Central memory CD8-positive, alpha-beta T cell (primary cell): ENCODE measurements around the gene SV2B.

ENCODE experiments used
- ATAC-seq: fragments of 150-1000 bp; cut with Tn5 transposase; replicated peaks from 2 replicates; pipeline ENCODE4 v1.10.0; 2022; ENCODE audit warnings: mild to moderate bottlenecking, moderate FRiP score, moderate number of reproducible peaks; ENCODE audit not compliant: poor library complexity, severe bottlenecking; ENCODE audit errors: extremely low read depth
- DNase-seq, 2 donors: peaks; one replicate each; pipeline ENCODE4 v3.0.0; 2021; ENCODE audit warnings: low spot score in 2 of 2
- H3K27ac Mint-ChIP-seq: one replicate; pipeline ENCODE4 v1.8.0; 2022; ENCODE audit warnings: low read depth, mild to moderate bottlenecking, moderate library complexity, mixed read lengths
- H3K27me3 Mint-ChIP-seq: one replicate; pipeline ENCODE4 v1.8.0; 2022; ENCODE audit warnings: mixed read lengths
- H3K36me3 Mint-ChIP-seq: one replicate; pipeline ENCODE4 v1.8.0; 2022; ENCODE audit warnings: mild to moderate bottlenecking, moderate library complexity, mixed read lengths; ENCODE audit not compliant: insufficient read depth
- H3K4me1 Mint-ChIP-seq: one replicate; pipeline ENCODE4 v1.8.0; 2022; ENCODE audit warnings: mixed read lengths
- H3K4me3 Mint-ChIP-seq: one replicate; pipeline ENCODE4 v1.8.0; 2022; ENCODE audit warnings: mild to moderate bottlenecking, moderate library complexity, mixed read lengths
- H3K9me3 Mint-ChIP-seq: one replicate; pipeline ENCODE4 v1.8.0; 2022; ENCODE audit warnings: mixed read lengths

SV2B gene

DNA sequence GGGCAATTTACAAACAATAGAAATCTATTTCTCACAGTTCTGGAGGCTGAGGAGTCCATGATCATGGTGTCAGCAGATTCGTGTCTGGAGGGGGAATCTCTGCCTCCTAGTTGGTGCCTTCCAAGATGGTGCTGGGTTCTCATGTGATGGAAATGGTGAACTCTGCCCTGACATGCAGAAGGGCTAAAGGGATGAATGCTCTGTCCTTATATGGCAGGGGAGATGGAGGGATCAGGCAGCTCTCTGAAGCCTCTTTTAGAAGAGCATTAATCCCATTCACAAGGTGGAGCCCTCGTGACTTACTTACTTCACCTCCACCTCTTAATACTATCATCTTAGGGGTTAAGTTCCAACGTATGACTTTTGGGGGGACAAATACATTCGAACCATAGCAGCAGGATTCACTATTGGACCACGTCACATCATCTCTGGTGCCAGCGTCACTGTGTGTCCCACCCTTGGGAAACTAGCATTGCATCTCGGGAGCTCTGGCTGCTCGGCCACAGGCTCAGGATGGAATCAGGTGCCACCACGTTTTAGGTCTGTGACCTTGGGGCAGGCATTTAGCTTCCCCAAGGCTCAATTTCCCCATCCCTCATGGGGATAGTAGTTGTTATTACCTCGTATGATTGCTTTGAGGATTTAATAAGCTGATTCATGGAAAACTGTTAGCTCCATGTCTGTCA is 53.0 kb downstream of the SV2B start:
- no peaks in the 10 kb centered on the region for H3K4me1 Mint-ChIP-seq
- no peak overlapping the region for H3K4me3 Mint-ChIP-seq
- ATAC-seq (no peak), DNase-seq (no peak)
- peaks cover 84% of the 10 kb centered on the region for H3K27me3 Mint-ChIP-seq
- H3K36me3 Mint-ChIP-seq = no peaks in the 10 kb centered on the region
- no peaks in the 10 kb centered on the region for H3K9me3 Mint-ChIP-seq
- H3K27ac Mint-ChIP-seq = no peak overlapping the region

DNA sequence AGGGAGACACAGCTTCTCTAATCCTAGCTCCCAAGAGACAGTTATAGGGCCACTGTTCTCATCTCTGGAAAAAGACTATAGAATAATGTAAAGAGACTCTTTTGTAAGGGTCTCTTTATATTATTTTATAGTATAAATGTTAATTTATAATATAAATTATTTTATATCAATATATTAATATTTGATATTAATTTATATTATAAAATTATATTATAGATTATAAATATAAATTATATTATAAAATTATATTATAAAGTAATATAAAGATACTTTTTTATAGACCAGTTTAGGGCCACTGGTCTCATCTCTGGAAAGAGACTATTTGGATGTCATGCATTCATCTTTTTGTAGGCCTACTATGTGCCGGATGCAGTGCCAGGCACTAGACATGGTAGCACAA is 53.9 kb downstream of the SV2B start:
- Mint-ChIP-seq H3K27me3 (peaks cover 84% of the 10 kb centered on the region), H3K4me1 (no peaks in the 10 kb centered on the region), H3K36me3 (no peaks in the 10 kb centered on the region), H3K9me3 (no peaks in the 10 kb centered on the region), H3K27ac (no peak overlapping the region), H3K4me3 (no peak overlapping the region)
- ATAC-seq (no peak), DNase-seq (no peak)

DNA sequence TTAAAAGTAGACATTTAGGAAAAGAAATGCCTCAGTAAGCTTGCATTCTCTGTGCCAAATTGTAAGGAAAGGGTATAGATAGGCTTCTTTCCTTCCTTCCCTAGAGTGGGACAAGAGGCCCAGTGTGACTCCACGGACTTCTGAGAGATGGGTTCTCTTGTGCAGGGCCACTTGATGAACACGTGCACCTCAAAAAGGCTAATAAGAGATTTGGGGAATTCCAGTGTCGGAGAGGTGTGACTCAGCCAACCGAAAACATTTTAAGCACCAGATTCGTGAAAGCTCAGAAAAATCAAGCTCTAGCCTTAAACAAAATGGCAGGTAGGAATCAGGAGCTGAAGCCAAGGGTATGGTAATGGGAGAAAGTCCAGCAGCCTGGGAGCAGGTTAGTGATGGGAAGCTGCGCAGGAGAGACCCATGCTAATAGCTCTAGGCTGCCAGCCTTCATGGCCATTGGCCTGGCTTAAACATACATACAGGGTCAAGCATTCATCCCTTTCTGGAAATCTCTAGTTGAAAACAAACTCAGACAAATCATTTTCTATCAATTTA is 56.2 kb downstream of the SV2B start:
- no peak for DNase-seq
- ATAC-seq = no peak
- Mint-ChIP-seq H3K27ac (no peak overlapping the region), H3K27me3 (peaks cover 75% of the 10 kb centered on the region), H3K9me3 (no peaks in the 10 kb centered on the region), H3K36me3 (no peaks in the 10 kb centered on the region), H3K4me1 (no peaks in the 10 kb centered on the region), H3K4me3 (no peak overlapping the region)

DNA sequence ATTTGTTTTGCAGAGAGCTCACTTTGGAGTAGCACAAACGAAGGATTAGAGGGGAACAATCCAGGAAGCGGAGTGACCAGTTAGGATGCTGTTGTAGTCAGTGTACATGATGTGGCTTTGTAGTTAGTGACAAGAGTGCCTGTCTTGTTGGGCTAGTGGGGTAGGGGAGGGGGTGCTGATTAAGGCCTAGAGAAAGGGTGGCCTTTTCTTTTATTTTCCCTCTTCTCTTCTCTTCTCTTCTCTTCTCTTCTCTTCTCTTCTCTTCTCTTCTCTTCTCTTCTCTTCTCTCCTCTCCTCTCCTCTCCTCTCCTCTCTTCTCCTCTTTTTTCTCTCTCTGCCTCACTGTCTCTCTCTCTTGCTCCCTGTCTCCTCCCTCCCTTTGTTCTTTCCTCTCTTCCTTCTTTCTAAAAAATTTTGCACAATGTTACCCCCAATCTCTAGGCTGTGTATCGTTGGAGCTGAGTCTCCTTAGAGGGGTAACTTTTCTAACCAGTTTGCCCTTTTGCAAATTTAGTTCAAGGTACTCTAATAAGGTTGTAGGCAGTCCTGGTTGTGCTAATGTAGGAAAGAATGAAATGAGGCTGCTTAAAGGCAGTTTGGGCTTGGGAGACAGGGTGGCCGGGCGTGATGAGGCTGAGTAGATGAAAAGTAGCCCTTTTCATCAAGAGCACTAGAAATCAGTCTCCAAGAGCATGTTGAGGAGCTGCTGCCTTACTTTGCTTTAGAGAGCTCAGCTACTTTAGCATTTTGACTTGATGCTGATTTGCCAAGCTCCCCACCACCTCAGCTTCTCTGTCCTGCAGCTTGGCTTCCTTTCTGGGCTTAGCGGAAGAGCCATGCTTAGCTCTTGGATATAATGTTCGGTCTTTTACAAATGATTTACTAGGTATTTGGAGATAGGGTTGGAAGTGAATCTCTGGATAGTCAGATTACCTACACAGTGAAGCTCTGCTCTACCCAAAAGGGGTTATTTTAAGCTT is 58.6 kb downstream of the SV2B start:
- H3K27ac Mint-ChIP-seq = no peak overlapping the region
- ATAC-seq (no peak), DNase-seq (no peak)
- no peak overlapping the region for H3K4me3 Mint-ChIP-seq
- H3K4me1 Mint-ChIP-seq = no peaks in the 10 kb centered on the region
- H3K27me3 Mint-ChIP-seq = peaks cover 69% of the 10 kb centered on the region
- H3K9me3 Mint-ChIP-seq = no peaks in the 10 kb centered on the region
- H3K36me3 Mint-ChIP-seq = no peaks in the 10 kb centered on the region

DNA sequence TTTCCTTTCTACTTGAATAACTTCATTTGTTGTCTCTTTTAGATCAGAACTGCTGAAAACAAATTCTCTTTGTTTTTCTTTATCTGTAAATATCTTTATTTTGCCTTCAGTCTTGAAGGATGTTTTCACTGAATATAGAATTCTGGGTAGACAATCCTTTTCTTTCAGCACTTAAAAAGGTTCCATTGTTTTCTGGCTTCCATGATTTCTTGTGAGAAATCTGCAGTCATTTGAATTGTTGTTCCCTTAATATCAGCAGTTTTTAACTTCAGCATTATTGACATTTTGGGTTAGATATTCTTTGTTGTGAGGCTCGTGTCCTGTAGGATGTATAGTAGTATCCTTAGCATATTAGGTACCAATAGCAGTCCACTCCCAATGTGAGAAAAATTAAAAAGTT is 65.8 kb downstream of the SV2B start:
- Mint-ChIP-seq H3K27me3 (peaks cover 35% of the 10 kb centered on the region), H3K4me1 (no peaks in the 10 kb centered on the region), H3K9me3 (peaks cover 5% of the 10 kb centered on the region), H3K36me3 (no peaks in the 10 kb centered on the region), H3K27ac (no peak overlapping the region), H3K4me3 (no peak overlapping the region)
- ATAC-seq = no peak
- no peak for DNase-seq

DNA sequence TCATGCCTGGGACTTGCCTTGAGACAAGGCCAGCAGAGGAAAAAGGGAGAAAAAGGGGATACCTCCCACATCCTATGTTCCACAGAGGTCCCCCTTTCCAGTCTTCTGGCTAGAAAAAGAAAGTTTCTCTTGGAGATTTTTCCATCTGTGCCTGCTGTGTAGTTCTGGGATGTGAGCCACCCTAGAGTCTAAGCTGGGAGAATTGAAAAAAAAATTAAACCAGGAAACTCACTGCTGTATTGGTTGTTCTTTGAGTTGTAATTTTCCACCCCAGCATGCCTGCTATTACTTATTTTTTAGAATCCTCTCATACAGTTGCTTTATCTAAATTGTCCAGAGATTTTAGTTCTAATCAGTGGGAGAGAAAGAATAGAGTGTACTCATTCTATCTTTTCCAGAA is 68.4 kb downstream of the SV2B start:
- Mint-ChIP-seq H3K4me1 (no peaks in the 10 kb centered on the region), H3K27ac (no peak overlapping the region), H3K27me3 (peaks cover 47% of the 10 kb centered on the region), H3K9me3 (peaks cover 5% of the 10 kb centered on the region), H3K4me3 (no peak overlapping the region), H3K36me3 (no peaks in the 10 kb centered on the region)
- DNase-seq (no peak), ATAC-seq (no peak)

DNA sequence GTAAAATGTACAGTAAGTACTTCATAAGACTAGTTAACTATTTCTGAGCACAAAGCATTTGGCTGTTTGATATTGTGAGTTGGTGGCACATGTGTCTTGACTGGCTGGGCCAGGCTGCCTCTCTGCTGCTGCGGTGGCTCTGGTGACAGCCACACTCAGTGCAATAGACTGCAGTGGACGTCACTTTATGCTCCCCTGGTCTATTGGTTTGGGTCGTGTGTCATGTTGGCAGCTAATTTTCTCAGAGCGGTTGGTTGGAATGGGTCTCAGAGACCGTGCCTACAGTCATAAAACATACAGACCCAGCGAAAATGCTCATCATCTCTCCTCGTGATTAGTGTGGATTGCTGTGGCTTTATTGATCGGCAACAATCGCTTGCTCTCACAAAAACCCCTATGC is 71.3 kb downstream of the SV2B start:
- Mint-ChIP-seq H3K4me1 (no peaks in the 10 kb centered on the region), H3K9me3 (peaks cover 5% of the 10 kb centered on the region), H3K4me3 (no peak overlapping the region), H3K36me3 (no peaks in the 10 kb centered on the region), H3K27ac (no peak overlapping the region), H3K27me3 (peaks cover 52% of the 10 kb centered on the region)
- DNase-seq (no peak), ATAC-seq (no peak)

DNA sequence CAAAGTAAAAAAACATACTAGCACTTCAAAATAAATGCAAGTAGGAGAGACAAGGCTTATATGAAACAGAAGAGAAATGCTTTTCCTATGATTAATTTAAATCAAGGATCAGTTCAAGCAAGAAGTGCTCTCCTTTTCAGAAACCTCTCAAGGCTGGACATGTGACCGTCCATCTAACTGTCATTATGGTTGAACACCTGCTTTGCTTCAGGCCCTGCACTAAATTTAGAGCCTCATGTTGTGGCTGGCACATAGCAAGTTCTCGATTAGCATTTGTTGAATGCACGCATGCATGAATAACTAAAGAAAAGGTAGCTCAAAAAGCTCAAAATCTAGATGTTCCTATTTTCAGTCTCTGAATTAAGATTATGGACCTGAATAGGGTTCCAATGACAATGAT is 82.0 kb downstream of the SV2B start:
- Mint-ChIP-seq H3K27me3 (peaks cover 73% of the 10 kb centered on the region), H3K36me3 (no peaks in the 10 kb centered on the region), H3K4me3 (no peak overlapping the region), H3K27ac (no peak overlapping the region), H3K9me3 (peaks cover 5% of the 10 kb centered on the region), H3K4me1 (no peaks in the 10 kb centered on the region)
- ATAC-seq (no peak), DNase-seq (no peak)

DNA sequence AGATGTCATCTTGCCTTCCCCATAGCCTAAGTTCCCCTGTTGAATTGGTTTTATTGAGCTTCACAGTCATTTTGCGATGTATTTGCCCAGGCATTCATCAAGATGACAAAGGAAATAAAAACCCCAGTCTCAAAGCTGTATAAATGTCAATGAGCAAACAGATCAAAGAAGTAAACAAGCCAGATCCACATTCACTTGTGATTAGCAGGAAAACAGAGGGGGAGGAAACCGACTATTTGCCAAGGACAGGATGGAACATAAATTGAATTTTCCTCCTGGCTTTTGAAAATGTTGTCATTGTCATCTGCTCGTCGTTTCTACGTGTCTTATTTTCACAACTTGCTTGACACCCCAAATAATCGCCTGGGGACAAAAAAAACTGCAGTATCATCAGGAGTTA is 83.5 kb downstream of the SV2B start:
- Mint-ChIP-seq H3K9me3 (peaks cover 5% of the 10 kb centered on the region), H3K36me3 (no peaks in the 10 kb centered on the region), H3K4me1 (no peaks in the 10 kb centered on the region), H3K27ac (no peak overlapping the region), H3K27me3 (peaks cover 70% of the 10 kb centered on the region), H3K4me3 (no peak overlapping the region)
- ATAC-seq (no peak), DNase-seq (no peak)

DNA sequence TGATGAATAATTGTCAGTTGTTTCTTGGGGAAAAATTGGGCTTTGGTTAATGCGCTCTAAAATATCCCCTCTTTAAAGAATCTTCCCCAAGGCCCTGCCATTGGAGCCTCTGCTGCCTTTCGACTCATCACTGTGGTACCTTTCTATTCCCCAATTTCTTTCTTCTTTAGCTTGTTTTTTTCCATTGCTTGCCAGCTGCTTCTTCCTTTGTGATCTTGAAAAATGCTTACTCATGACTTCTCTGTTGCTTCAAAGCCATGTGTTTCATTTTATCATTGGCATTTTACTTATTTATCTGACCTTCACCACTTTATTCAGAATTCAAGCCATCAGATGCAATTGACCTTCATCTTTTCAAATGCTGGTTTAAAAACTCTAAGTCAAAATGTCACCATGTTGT is 84.4 kb downstream of the SV2B start:
- Mint-ChIP-seq H3K4me3 (no peak overlapping the region), H3K36me3 (no peaks in the 10 kb centered on the region), H3K4me1 (no peaks in the 10 kb centered on the region), H3K9me3 (peaks cover 5% of the 10 kb centered on the region), H3K27ac (no peak overlapping the region), H3K27me3 (peaks cover 70% of the 10 kb centered on the region)
- no peak for DNase-seq
- ATAC-seq = no peak

DNA sequence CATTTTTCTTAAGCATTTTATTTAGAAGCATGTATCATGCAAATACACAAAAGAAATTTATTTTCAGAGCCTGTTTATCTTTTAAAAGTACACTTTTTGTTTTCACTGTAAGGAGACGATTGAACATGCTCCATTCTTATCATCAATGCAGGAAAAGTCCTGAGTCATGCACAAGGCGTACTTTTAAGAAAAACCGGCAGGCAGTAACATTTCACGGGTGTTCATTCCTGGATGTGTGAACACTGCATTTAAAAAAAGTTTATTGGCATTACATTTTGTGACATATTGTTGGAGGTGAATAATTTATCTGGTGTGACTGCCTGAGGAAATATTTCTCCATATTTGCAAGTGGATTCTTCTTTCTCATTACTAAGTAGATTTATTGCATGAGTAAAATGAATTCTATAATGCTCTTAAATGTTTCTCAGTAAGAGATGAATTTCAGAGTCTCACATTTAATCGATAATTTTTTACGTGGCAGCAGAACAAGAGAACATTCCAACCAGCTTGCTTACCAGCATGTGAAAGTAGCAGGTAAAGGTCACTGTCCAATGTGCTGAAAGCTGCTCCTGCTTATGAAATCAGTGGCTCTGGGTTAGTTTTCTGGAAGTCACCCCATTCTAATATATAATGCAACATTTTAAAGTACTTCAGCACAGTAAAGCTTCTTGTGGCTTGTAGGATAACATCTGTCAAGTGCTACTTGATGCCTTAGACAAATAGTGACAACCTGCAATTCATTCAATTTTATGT is 87.0 kb downstream of the SV2B start:
- Mint-ChIP-seq H3K4me3 (no peak overlapping the region), H3K9me3 (no peaks in the 10 kb centered on the region), H3K27me3 (peaks cover 71% of the 10 kb centered on the region), H3K4me1 (no peaks in the 10 kb centered on the region), H3K36me3 (no peaks in the 10 kb centered on the region), H3K27ac (no peak overlapping the region)
- DNase-seq (no peak), ATAC-seq (no peak)

DNA sequence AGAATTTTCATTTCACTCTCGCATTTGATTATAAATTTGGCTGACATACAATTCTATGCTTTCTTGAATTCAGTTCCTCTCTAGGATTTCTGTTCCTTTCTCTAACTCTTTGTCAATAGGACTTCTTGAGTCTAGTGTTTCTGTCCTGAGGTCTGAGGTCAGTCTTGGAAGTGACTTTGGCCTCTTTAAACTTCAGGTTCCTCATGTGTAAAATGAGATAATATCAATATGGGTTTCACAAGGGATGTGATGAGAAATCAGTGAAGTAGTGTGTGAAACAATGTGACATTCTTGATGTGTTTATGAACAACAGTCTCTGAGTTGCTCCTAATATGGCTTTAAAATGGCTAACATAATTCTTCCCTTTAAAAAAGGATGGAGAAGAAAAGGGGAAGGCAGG is 92.2 kb downstream of the SV2B start:
- peaks cover 65% of the 10 kb centered on the region for H3K27me3 Mint-ChIP-seq
- no peaks in the 10 kb centered on the region for H3K36me3 Mint-ChIP-seq
- no peaks in the 10 kb centered on the region for H3K9me3 Mint-ChIP-seq
- no peaks in the 10 kb centered on the region for H3K4me1 Mint-ChIP-seq
- no peak for DNase-seq
- no peak for ATAC-seq
- H3K27ac Mint-ChIP-seq = no peak overlapping the region
- no peak overlapping the region for H3K4me3 Mint-ChIP-seq
